SW480 (cell line): ENCODE data around the gene SETMAR.
"Not testable (repeated sequence)": the region's sequence is repeated elsewhere in the genome, so short reads cannot be mapped to it uniquely, and the experiment has no call there.

Experiments
- DNase-seq: peaks from one replicate; pipeline ENCODE4 v3.0.0-alpha.2; 2016; ENCODE audit warnings: low spot score

The SETMAR gene

DNA sequence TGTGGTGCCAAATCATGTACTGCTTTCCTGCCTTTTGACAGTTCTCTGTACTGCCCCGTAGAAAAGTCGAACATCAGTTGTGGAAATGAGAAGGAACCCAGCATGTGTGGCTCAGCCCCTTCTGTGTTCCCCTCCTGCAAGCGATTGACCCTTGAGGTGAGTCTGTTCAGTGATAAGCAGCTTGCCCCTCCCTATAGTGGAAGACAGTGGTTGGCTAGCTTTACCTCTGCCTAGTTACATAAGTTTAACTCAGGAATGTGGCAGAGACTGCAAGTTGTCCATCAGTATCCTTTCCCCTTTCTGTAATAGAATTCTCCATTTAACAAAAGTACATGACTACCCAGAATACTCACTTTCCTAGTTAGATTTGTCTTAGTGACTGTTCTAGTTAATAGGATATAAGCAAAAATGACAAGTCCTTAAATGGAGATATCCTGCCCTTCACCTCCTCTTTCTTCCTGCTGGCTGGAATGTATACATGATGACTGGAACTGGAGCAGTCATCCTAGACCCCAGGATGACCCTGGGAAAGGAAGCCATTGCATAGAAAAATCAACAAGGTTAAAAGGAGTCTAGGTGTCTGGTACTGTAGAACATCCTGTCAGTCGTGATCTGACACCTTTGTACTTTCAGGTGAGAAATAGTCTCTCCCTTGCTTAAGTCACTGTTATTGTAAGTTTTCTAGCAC is 10.6 kb downstream of the SETMAR start:
- DNase-seq: no peak

DNA sequence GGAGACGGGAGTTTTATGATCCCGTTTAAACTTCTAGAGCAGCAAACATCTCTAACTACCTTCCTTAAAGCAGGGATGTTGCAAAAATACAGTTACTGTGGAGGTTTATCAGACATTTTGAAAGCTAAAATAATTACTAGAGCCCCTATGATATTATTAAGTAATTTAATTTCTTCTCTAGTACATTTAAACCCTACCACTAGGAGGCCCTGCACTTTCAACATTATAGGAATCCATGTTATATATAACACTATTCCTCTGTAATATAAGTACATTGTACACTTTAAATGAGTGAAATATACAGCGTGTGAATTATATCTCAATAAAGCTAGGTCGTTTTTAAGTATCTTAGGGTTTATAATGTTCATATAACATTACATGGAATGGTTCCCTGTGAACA is 11.5 kb downstream of the SETMAR start:
- DNase-seq: no peak

DNA sequence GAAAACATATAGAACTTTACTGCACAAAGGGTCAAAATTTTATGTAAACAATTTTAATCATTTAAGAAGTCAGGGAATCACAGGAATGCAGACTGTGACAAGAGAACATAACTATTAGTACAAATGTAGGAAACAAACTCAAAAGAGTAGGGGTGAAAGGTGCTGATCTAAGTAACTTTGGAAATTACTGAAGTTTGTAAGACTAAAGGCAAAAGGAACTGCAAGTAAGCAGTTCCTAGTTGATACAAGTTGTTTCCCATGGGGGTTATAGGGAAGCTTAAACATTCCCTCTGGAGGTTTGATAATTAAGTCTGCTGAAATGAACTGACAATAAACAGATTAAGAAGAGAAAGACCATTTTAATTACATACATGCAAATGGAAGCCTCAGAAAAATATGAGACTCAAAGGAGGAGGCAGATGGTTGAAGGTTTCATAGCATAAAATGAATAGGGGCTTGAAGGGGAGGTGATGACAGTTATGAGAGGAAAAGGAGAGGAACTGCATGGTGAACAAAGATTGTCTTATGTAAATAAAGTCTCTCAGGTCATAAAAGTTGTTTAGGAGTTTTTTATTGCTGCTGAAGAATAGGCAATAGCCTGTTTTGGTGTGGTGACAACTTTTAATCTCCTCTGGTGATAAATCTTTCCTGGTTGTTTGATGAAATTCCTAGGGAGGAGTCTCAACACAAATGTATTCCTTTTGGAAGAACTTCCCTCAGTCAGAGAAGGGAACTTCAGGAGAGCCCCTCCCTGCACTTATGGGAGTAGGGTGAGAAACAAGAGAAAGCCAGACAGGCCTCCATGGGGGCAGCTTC is 17.1 kb downstream of the SETMAR start:
- DNase-seq: peak; percentile 2

DNA sequence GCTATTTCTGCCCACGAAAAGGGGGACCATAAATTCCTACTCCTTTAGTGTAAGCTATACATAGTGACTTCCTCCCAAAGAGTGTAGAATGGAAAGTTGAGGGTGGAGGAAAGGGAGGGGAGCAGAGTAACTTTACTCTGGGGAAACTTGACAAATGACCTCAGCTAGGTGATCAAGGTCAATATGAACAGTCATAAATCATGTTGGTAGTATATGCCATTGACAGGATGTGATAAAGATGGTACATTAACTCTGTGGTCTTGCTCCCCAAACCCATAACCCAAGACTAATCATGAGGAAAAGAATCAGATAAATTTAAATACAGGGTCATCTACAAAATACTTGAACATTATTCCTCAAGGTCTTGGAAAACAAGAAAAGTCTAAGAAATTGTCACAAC is 18.6 kb downstream of the SETMAR start:
- no peak for DNase-seq

DNA sequence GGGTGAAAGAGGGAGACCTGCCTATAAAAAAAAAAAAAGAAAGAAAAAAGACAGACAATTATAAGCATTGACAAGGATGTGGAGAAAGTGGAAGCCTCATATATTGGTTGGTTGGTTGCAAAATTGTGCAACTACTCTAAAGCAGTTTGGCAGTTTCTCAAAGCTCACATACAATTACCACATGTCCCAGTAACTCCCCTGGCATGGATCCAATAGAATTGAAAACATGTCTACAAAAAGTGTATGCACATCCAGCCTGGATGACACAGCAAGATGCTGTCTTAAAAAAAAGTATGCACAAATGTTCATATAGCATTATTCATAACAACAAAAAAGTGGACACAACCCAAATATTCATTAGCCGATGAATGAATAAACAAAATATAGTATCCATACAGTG is 19.5 kb downstream of the SETMAR start:
- DNase-seq: no peak

DNA sequence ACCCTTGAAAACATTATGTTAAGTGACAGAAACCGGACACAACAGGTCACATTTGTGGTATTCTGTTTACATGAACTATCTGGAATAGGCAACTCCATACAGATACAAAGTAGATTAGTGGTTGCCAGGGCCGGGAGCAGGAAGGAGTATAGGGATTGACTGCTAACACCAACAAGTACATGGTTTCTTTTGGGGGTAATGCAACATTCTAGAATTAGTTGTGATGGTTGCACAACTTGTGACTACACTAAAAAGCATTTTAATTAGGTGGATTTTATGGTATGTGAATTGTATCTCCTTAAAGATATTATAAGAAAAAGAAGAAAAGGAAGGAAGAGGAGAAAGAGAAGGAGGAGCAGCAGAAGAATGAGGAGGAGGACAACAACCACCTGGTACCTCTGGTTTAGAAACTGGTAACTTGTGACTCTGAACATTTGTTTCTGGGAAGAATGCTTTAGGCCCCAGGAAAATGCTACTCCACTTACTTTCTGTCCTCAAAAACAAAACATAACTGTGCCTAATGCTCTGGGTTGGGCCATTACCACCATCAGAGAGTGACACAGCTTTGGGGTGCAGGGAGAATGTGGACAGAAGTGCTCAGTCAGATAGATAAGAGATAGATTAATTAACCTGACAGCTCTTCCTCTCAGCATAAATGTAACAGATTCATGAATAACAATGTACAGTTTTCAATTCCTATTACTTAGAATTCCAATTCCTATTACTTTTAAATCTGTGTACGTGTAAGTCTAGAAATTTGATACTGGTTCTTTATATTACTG is 20.3 kb downstream of the SETMAR start:
- no peak for DNase-seq

DNA sequence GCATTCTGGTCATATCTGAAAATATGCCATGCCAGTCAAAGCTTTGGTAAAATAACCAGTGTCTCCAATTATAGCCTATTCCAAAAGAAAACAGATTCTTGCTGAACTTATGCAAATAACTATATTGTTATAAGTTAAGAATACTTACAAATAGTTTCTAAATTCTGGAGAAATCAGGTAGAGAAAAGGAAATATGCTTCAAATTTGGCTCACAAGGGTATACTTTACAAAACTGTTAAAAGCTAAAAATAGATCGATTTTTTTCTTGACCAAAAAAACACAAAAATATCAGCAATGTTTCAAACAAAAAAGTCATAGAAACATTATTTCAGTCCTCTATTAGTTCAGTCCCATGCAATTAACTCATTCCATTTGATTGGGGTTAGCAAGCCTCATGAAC is 23.7 kb downstream of the SETMAR start:
- DNase-seq: no peak

DNA sequence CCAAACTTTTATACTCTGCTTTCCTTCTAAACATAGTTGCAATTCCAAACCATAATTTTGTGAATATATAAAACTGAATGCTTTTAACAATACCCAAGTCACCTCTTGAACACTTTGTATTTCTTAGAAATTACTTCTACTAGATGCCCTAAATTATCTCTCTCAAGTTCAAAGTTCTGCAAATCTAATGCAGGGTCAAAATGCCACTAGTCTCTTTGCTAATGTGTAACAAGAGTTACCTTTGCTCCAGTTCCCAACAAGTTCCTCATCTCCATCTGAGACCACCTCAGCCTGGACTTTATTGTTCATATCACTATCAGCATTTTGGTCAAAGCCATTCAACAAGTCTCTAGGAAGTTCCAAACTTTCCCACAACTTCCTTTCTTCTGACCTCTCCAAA is 26.6 kb downstream of the SETMAR start:
- DNase-seq: not testable (repeated sequence)

DNA sequence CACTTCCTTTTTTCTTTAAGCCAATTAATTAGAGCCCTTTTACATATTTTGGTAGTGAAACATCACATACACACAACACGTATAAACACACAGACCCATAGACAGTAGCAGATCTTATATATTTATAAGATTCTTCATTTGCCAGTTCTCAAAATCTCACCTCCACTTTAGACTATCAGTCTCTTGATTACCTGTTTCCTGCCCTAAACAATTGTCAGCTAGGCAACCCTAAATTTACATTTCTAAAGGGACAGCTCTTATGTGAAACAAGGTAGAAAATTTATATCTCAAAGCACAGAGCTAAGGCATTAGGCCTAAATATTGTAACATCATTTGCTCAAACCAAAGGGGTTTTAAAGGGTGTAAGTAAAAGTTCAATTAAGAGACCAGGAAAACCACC is 28.9 kb downstream of the SETMAR start:
- no peak for DNase-seq

DNA sequence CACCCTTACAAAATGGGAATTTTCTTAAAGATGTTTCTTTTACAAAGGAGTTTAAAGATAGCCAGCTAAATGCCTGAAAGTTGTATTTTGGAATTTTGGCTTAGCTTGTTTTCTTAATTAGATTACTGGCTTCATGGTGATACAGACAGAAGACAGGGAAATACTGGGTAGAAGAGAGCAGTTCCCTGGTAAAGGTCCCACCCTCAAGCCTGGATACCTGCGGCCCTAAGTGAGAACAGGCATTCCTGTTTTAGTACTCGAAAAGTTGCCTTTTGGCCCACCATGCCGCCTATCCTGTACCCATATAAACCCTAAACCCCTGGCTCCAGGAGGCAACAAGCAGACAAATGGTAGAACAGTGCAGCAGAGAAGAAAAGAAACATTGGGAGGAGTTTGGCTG is 29.4 kb downstream of the SETMAR start:
- no peak for DNase-seq

DNA sequence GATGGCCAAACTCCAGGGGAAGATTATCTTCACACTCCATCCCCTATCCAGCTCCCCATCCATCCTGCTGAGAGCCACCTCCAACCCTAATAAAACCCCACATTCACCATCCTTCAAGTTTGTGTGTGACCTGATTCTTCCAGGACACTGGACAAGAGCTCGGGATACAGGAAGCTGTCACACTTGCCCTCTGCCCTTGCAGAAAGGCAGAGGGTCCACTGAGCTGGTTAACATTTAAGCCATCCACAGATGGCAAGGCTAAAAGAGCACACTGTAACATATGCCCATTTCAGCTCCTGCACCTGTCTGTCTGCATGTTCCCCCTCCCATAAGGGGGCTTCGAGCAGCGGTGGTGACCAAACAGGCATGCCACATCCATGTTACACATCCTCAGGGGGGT is 29.8 kb downstream of the SETMAR start:
- DNase-seq: no peak

DNA sequence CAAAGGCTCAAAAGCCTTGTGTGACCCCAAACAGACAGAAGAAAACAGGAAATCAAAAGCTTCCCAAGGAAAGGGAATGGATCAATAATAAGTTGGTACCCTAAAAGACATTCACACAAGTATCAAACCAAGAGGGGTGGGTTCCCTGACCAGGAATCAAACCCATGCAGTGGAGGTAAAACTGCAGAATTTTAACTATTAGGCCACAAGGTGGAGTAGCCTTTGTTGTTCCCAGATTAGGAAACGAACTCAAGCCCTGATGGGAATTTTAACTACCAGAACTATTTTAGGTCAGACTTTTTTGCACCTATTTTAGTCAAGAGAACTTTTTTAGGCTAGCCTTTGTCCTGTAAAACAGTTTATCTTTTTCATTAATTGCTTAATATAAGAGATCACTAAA is 31.4 kb downstream of the SETMAR start:
- DNase-seq: no peak

DNA sequence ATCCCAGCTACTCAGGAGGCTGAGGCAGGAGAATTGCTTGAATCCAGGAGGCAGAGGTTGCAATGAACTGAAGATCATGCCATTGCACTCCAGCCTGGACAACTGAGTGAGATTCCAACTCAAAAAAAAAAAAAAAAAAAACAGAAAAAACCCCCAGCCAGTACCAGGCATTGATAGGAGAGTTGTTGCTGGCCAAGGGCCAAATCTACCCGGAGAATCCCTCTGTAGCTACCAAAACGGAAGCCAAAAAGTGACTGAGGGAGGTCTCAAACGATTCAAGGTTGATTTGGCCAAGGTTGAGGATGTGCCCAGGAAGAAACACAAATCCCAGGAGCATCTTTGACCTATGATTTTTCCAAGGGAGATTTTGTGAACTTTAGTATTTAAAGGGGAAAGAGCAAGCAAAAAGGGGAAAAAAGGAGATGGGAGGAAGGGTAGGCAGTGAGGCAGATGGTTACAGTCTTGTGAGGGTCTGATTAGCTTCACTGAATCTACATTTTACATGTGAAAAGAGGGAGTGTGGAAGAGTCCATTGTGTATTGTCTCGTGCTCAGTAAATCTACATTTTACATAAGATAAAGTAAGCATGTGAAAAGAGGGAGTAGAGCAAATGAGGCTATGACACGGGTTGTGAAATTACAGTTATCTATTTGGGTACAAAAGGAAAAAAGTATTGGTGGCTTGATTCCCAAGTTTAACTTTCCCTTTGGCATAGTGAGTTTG is 32.8 kb downstream of the SETMAR start:
- DNase-seq: no peak

DNA sequence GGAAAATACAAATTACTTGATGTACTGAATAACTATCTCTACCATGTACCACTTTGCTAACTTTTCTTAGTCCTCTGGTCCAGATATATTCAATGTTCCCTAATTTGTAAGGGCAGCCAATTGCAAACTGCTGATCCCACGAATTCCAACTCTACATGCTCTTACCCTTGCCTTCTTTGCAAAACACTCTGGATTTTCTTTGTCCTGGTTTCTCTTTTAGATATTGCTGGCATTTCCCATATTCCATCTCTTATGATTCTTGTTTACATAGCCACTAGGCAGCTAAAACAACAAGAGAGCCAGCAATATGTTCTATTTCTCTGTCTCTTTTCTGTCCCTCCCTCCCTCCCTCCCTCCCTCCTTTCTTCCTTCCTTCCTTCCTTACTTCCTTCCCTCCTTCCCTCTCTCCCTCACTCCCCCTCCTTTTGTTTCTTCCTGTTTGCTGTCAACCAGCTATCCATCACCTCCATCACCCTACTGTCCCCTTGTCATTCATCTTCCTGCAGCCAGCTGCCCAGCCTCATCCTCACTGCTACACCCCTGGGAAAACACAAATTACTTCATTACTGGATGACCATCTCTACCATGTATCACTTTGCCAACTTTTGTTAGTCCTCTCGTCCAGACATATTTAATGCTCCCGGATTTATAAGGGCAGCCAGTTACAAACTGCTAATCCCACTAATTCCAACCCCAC is 33.8 kb downstream of the SETMAR start:
- no peak for DNase-seq

DNA sequence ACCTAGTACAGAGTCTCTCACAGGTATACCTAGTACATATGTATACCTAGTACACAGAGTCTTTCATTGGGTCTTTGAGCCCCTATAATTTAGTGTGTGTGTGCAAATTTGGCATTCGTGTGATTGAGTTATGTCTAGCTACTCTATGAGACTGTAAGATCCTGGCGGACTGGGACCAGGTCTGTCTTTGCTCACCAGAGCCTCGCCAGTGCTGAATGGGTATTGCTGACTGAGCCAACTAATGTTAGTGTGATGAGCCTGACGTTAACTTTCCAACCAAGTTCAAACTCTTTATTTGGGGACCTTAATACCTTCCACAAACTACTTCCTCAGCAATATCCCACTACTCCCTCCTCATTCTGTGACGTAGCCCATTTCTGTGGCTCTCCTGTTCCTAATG is 35.6 kb downstream of the SETMAR start:
- no peak for DNase-seq

DNA sequence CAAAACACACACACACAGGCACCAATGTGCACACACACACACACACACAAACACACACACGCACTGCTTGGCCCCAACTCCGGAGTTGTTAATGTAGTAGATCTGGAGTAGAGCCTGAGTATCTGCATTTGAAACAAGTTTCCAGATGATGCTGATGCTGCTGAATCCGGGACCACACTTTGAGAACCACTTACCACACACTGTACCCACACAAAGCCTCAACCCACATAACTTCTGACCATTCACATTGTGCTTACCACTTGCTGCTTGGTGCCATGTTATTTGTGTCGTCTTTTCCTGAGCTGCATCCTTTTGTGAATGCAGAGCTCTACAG is 36.9 kb downstream of the SETMAR start:
- no peak for DNase-seq

DNA sequence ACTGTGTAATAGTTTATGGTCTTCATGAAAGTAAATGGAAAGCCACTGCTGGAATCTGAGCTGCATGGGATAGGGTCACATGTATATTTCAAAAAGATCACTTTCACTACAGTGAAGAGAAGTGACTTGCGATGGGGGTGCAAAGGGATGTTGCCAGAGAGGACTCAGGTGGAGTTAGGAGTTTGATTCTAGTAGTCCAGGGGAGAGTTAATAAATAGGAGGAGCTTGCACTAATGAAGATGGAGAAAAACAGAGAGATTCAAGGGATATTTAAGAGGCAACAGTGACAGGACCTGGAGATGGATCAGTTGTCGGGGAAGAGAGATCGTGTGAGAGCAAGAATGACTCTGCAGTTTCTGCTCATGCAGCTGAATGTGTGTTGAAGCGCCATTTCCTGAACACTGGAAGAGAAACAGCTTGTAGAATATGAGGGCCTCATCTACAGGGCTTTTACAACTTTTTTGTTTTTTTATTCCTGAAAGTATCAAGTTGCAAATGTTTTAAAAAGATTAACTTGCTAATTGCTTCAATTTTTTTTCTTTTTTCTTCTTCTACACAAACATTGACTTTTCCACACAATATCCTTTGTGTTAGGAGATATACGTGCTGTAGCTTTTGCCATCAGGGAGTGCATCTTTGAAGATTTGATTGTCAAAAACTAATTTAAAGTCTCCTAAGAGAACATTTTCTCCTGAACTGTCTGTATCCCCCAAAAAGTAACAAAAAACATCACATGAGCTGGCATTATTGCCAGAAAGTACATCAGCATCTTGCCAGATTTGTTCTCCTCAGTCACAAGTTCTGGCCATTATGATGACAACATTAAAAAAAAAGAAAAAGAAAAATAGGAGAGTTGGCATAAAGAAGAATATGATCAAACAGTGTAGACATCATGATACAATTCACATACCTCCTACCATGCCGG is 37.5 kb downstream of the SETMAR start:
- no peak for DNase-seq

DNA sequence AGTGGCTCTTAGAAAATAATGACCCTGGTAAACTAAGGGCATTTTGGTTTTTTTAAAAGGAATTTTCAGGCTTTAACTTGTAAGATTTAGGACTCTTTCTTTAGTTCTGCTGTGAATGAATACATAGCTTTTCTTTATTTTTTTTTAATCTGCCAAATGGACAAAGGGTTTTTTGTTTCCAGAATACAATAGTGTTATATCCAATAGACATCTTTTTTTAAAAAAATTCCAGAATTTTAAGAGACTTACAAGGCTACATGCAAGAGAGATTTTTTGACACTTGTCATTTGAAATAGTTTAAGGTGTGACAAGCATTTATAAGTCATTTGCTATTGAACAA is 38.1 kb downstream of the SETMAR start:
- DNase-seq: no peak

DNA sequence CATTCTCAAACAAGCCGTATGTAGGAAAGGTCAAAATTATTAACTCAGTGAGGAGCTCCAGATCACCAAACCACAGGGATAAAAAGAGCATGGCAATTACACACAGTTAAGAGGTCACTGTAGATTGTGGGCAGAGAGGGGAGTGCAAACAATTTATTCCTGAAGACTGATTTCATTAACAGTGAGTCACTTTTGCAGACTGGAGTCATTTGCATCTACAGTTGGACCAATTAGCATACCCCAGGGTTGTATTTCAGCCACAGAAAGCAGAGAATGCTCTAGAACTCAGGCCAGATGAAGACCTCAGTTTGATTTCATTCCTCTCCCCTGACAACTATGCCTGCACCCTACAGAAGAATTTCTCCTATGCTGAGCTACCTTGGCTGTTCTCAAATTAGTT is 40.1 kb downstream of the SETMAR start:
- DNase-seq: peak; percentile 26

DNA sequence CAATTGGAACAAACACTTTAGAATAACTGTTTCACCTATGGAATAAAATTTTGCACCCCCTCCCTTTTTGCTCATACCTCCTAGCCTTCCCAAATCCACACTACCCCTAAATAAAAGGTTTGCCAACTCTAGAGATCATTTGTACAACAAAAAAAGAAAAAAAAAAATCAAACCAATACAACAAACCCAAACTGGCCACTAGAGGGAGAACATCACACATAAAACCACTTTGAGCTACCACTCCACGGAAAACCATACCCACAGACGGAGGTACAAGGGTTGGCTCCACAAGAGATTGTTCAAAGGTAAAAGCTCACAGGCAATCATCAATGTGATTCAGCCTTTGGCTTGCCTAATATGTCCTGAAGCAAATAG is 47.6 kb downstream of the SETMAR start:
- peak; percentile 58 for DNase-seq
